GM21515 (cell line): ENCODE results near the gene ERICH4.

Source experiments
- ATAC-seq: cut with Tn5 transposase; IDR thresholded peaks from one replicate; pipeline ENCODE4 v1.9.1; 2021; ENCODE audit not compliant: unreplicated experiment

Gene ERICH4

DNA sequence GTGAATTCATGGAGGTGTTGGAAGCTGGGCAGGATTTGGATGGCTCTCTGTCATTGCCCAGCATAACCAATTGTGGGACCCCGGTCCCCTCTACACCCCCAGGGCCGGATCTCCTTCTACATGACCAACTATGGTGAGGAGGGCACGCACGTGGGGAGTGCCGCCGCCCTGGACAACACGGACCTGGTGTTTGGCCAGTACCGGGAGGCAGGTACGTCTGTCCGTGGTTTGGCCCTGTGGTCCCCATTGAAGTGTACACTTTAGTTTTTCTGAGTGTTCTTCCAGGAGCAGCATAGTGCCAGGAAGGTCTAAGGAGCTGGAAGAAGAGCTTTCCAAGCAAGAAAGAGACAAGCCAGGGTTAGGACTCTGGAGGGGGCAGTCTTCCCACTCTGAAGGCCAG is 29.0 kb upstream of the ERICH4 start:
- no peak for ATAC-seq

DNA sequence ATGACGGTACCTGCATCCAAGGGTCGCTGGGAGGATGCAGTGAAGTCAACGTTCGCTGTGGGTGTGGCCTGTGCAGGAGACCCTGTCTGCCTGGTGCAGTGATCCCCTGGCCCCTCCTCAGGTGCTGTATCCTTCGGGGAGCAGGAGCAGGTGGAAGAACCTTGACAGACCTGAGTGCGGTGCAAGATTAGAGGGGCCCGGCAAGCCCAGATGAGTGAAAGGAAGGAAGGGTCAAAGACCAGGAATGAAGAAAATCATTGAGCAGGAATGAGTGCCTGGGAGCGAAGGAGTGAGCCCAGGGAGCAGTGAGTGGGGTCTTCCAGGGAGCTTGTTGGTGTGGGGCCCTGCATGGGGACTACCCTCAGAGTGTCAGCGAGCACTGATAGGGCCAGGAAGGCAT is 28.5 kb upstream of the ERICH4 start:
- ATAC-seq: no peak

DNA sequence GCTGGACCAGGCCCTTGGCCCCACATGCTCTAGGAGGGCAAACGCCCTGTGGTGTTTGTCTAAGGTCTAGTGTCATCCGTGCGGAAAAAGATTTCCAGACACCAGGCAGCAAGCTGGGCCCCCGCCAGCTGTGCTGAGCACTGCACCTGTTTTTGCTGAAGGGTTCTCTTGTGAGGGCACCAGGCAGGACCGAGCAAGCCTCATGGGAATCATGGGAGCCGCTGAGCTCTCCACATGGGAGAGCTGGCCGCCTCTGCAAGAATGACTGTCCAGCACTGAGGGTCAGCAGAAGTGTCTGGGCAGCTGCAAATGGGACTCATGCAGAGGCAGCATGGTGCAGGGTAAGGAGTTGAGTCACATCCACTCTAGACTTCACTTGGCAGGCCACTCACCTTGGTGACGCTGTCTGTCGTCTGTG is 27.8 kb upstream of the ERICH4 start:
- no peak for ATAC-seq

GRCh38 chr19:41416194-41416674 is 26.7 kb upstream of the ERICH4 start:
- ATAC-seq: no peak

DNA sequence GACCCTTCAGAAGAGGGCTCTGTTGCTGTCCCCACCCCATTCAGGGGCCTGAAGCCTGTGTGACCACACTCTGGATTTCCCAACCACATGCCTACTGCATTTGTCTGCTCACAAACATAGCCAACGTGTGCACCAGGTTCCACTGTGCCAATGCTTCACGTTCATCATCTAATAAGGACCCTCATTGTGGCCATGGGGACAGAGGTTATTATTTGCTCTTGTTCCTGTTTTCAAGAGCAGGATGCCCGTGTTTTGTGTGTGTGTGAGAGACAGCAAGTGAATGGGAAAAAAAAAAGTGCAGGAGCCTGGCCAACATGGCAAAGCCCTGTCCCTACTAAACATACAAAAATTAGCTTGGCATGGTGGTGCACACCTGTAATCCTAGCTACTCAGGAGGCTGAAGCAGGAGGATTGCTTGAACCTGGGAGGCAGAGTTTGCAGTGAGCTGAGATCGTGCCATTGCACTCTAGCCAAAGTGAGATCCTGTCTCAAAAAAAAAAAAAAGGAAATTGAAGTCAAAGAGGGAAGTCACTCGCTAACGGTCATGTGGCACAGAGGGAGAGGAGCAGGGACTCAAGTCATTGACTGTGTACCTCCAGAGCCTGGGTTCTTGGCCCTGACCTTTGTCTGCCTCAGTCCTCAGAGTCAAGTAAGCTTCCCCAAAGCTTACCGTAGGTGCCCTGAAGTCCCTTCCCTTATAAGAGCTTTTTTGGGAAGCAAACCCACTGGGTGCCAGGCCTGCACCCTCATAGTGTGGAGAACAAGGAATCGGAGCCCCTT is 22.7 kb upstream of the ERICH4 start:
- ATAC-seq: no peak

DNA sequence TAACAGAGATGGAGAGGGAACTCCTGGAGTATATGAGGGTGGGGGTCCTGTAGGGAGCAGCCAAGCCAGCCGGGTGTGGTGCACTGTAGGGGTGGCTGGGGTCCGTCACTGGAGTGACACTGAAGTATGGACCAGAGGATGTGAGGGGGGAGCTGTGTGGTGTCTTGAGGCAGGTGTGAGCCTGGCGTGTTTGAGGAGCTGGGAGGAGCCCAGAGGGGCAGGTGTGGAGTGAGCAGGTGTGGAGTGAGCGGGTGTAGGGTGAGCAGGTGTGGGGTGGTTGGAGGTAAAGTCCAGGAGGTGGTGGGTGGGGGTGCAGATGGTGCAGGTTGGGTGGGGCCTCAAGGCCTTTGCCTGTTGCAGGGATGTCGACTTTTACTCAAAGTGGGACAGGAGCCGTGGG is 21.6 kb upstream of the ERICH4 start:
- ATAC-seq: no peak

DNA sequence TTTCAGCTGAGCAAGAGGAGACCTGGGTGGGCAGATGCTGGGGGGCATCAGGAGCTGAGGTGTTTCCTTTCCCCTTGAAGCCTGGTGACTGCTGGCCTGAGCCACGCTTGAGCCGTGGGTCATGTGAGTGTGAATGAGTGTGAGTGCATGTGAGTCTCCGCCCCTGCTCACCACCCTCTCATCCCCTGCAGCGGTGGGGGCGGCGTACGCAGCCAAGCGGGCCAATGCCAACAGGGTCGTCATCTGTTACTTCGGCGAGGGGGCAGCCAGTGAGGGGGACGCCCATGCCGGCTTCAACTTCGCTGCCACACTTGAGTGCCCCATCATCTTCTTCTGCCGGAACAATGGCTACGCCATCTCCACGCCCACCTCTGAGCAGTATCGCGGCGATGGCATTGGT is 21.0 kb upstream of the ERICH4 start:
- ATAC-seq: no peak

- ATAC-seq: no peak
These were observed 20.5 kb upstream of the ERICH4 start for GRCh38 chr19:41422456-41422855.

- ATAC-seq: no peak
These were observed 20.0 kb upstream of the ERICH4 start for GRCh38 chr19:41422955-41423354.

DNA sequence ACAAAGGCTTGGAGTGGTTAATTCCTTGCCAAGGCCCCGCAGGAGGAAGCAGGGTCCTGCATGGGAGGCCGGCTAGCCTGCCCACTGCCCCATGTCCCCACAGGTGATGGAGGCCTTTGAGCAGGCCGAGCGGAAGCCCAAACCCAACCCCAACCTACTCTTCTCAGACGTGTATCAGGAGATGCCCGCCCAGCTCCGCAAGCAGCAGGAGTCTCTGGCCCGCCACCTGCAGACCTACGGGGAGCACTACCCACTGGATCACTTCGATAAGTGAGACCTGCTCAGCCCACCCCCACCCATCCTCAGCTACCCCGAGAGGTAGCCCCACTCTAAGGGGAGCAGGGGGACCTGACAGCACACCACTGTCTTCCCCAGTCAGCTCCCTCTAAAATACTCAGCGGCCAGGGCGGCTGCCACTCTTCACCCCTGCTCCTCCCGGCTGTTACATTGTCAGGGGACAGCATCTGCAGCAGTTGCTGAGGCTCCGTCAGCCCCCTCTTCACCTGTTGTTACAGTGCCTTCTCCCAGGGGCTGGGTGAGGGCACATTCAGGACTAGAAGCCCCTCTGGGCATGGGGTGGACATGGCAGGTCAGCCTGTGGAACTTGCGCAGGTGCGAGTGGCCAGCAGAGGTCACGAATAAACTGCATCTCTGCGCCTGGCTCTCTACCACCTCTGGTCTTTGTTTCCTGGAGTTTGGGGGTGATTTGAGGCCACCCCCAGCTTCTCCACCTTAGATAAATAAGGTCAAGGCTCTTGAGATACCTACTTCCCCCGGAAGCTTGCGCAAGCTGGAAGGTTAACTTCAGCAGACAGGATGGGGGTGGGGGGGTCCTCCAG is 18.4 kb upstream of the ERICH4 start:
- ATAC-seq: no peak

DNA sequence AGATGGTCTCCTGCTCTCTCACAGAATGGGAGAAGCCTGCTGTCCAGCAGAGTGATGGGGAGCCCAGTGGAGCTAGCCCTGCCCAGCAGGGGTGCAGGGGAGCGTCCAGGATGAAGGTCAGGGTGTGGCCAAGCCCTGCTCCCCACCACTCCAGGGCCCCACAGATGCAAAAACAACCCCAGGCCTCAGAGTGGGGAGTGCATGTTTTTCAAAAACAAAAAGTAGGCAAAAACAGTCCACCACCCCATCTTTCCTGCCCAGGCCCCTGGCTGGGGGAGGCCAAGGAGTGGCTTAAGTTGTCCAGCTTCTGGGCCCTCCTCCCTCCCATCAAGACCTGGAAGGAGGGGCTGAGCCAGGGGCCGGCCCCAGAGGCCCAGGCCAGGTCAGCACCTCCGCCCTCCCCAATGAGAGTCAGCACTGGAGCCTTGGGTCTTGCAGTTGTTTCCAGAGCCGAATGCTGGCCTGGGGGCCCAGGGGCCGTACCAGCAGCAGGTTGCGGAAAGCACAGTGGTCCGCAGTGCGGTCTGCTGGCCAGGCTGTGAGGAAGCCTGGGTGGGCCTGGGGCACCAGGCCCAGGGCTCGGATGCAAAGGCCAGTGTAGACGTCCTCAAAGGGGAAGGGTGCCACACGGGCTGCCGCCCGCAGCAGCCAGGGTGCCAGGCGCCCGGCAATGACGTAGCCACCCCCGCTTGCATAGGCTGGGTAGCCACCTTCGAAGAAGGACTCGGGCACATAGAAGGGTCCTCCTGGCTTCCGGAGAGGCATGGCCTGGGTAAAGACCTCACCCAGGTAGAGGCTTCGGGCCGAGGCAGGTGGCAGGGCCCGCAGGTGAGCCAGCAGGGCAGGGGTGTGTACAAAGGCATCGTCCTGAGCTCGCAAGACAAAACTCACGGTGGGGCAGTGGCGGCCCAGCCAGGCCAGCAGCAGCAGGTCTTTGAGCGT is 17.5 kb upstream of the ERICH4 start:
- no peak for ATAC-seq

DNA sequence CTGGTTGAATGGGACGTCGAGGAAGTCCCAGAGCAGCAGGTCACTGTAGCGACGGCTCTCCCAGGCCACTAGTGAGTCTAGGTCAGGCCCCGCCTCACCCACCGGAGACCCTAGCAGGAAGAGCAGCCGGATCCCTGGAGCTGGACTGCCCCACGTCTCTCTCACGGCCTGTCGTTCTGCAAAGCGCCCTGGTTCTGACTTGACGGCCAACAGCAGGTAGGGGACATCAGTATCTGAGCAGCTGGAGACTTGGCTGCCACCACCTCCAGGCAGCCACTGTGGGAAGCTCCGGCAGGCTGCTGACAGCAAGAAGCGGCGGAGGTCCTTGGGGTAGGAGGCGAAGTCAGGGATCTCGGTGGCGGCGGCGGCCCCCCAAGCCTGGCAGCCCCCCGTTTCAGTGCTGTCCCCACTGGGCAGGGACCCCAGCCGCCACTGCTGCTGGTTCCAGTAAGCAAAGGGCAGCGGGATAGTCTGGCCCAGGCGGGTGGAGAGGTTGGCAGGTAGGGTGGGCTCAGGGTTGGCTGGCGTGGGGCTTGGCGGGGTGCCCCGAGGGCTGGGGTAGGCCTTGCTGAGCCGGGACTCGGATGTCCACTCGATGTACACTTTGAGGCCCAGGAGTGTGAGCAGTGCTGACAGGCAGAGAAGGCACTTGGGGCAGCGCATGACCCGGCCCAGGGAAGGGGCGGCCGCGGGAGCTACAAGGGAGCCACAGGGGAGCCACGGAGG is 16.7 kb upstream of the ERICH4 start:
- no peak for ATAC-seq

DNA sequence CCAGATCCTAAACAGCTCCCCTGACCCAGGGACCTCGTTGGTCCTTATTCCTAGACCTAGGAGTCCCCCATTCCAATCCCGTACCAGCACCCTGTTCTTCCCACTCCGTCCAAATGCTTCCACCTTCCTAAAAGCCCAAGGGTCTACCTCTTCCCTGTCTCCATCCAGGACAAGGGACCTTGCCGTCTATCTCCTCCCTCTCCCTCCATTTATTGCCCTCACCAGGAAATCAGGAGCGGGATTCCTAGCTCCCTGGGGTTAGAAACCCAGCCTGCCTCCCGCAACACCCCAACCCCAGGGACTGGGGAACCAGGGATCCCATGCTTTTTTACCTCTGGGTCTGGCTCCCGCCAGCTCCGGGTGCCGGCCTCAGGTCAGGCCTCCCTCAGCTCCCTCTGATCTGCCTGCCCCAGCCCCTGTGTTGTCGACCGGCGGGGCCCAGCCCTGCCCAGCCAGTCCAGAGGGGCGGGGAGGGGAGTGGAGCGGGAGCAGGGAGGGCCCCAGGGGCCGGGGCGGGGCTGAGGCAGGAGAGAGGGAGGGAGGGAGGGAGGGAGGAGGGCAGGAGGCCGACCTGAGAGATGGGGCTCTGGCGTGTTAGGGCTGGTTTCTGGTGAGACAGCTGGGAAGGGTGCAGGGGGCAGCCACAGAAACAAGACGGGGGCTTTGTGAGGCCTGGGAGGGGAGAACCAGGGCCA is 15.9 kb upstream of the ERICH4 start, which contains the start of gene B3GNT8:
TSS of gene B3GNT8 (minus strand) at position 423 of the 695 bp plus-strand sequence. CDS start 596 bp downstream, outside the sequence.
- ATAC-seq: no peak

DNA sequence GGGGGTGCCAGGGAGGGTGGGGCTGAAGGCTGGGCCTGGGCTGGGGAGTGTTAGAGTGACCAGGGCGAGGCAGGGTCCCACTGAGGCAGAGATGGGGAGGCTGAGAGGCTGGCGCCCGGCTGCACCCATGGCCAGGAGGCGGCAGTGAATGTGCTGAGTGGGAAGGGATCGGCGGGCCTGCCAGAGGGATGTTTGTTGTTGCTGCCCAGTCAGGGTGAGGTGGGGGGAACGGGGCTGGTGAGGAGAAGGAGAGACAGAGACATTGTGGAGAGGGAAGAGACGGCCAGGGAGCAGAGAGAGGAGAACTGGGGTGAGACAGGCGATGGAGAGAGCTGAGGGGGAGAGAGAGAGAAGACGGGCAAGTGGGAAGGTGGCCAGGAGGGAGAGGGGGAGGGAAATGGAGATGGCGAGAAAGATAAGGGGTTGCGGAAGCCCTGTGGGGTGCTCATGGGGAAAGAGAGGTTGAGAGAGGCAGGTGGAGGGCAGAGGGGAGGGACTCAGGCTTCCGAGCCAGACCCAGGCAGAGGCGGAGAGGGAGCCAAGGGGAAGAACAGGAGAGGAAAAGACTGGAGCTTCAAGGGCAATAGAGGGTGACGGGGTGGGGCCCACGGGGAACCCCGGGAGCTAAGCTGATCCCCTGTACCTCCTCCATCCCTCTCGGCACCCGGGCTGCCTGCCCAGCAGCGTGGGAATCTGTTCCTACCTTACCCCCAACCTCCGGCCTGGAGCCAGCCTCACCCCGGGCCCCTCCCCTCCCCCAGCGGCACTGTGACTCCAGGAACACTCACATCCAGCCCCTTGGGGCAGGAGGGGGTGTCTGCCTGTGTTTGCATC is 15.1 kb upstream of the ERICH4 start:
- ATAC-seq: no peak

DNA sequence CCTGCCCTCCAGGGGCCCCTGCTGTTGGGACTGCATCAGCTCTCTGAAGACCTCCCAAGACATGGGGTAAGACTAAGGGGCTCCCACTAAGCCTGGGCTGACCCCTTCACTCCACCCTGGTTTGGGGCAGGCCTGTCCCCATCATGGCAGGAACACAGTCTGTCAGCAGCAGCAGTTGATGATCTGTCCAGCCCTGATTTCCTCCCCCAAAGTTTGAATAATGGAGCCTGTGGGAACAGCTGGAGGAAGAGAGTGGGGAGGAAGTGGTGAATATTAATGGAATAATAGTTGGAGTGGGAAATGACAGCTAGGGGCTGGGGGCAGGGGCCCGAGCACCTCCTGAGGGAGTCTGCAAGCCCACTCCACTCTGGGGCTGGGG is 14.5 kb upstream of the ERICH4 start:
- no peak for ATAC-seq

DNA sequence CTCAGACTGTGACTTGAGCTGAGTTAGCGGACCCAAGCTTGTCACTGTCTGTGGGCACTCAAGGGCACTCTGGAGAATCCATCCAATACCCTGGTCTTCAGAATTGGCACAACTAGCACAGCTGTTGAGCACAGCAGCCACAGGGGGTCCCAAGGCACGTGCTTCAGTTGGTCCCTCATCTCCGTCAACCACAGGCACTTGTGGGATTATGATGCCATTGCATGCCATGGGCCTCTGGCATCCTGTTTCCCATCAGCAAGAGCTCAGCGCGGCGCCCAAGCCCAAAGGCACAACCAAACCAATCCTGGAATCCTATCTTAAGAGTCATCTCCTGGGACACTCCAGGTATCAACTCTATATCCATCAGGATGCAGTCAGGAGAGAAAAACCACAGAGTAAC is 12.0 kb upstream of the ERICH4 start:
- ATAC-seq: no peak

DNA sequence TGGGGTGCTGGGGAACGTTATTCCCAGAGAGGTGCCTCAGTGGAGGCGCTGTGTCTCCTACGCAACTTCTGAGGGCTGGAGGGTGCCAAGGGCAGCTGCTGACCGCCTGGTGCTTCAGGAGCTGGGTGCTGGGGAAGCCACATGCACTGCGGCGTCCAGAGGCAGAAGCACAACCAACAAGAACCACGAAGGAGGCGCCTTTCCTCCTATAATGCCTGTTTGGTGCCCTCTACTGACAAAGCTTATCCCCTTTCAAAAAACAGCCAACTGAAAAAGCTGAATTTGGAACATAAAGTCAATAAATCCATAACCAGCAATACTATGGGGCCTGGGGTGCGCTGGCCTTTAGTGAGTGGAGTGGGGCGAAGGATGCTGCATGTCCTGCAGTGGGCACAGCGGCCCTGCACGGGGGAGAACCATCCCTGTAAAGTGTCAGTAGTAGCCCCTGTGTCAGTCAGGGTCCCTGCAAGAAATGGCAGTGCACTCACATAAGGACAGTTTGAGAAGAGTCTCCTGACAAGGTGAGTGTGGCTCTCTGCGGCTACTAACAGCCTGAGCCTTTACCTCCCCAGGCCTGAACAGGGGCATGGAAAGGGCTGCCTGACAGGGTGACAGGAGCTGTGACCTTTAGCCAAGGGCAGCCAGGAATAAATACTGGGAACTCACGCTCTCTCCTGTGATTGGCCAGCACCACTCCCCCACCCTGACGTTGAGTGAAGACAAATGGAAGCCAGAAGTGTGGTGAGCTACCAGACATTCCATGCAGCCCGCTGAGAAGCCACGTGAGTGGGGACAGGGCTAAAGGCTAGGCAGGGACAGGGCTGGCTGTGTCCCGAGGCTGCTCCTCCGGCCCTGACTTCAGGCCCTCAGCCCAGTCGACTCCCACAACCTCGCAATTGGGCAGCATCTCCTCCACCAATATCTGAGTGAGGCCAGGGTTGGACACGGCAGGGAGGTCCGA is 11.2 kb upstream of the ERICH4 start:
- ATAC-seq: no peak

DNA sequence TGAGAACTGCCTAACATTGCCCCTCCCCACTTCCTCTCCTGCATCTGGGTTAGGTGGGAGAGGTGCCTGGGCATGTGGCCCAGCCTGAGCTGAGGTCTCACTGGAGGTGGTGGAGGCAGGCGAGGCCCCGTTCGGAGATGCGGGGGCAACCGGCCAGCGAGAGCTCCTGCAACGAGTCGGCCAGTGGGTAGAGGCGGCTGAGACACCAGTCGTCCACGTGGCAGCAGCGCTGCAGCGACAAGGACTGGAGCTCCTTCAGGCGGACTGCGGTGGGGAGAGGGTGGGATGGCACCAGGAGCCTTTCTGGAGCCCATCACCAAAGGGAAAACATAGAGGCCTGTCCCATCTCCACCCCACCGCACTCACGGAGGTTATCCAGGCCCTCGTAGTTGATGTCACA is 9.8 kb upstream of the ERICH4 start:
- ATAC-seq: no peak
